ENCODE results near the gene KIAA1671. TPM values are rescaled to one million over a fixed set of nuclear protein-coding genes. Genes with fewer than 3 reads are reported as not detected.

Gene KIAA1671
- total and polyA plus RNA-seq, 2 donors = 13.0 to 19.0 TPM

- no peak for DNase-seq (ENCODE audit: extremely low spot score)
- Histone ChIP-seq H3K27ac (ENCODE audit: low read depth) (no peak overlapping the region), H3K4me3 (ENCODE audit: low read depth, low read length) (no peak overlapping the region), H3K36me3 (ENCODE audit: insufficient read depth) (no peaks in the 10 kb centered on the region), H3K4me1 (ENCODE audit: insufficient read depth) (no peaks in the 10 kb centered on the region)
- 69% methylated on average over 7 of the region's 7 CpGs for WGBS
These were observed 189.6 kb downstream of the KIAA1671 start for GRCh38 chr22:25142102-25142501.

DNA sequence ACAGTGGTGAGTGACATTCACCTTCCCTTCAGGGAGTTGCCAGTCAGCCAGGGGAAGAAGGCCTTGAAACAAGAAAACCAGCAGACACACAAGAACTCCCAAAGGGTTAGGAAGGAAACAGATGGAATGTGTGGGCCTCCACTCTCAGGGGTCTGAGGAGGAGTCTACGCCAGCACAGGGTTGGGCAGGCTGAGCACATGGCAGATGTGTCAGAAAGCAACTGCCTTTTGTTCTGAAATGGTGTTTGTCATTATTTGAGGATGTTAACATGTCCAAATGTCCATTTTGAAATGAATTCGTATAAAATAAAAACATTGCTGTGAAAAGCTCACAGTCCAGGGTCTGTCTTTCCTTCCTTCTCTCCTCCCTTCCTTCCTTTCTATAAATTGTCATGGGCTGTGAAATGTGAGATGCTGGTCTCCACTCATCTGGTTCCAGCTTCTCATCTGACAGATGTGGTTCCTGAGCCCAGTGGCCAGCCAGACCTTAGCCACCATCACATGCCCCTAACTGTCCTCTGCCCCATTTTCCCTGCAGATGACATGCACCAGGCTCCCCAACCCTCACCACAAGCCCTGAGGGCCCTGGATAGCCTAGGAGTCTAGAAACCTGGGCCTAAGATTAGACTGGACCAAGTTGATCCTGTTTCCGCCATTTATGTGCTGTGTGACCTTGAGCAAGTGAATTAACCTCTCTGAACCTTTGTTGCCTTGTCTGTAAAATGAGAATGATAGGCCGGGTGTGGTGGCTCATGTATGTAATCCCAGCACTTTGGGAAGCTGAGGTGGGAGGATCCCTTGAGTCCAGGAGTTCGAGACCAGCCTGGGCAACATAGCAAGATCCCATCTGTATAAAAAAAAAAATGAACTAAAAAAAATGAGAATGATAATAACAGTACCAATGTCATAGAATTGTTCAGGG, 190.9 kb downstream of the KIAA1671 start:
- DNase-seq (ENCODE audit: extremely low spot score) = no peak
- Histone ChIP-seq H3K36me3 (ENCODE audit: insufficient read depth) (no peaks in the 10 kb centered on the region), H3K4me3 (ENCODE audit: low read depth, low read length) (no peak overlapping the region), H3K27ac (ENCODE audit: low read depth) (no peak overlapping the region), H3K4me1 (ENCODE audit: insufficient read depth) (no peaks in the 10 kb centered on the region)
- WGBS = 87% methylated on average over 5 of the region's 5 CpGs

GRCh38 chr22:25144522-25144921, 192.0 kb downstream of the KIAA1671 start:
- H3K27ac ChIP-seq (ENCODE audit: low read depth) = no peak overlapping the region

GRCh38 chr22:25146307-25146706, 193.8 kb downstream of the KIAA1671 start:
- 81% methylated on average over 1 of the region's 1 CpG for WGBS

More at GRCh38 chr22:25144522-25144921, 192.0 kb downstream of the KIAA1671 start:
- H3K36me3 ChIP-seq (ENCODE audit: insufficient read depth) = no peaks in the 10 kb centered on the region
- no peak overlapping the region for H3K4me3 ChIP-seq (ENCODE audit: low read depth, low read length)
- no peak for DNase-seq (ENCODE audit: extremely low spot score)
- 92% methylated on average over 2 of the region's 2 CpGs for WGBS
- H3K4me1 ChIP-seq (ENCODE audit: insufficient read depth) = no peaks in the 10 kb centered on the region

DNA sequence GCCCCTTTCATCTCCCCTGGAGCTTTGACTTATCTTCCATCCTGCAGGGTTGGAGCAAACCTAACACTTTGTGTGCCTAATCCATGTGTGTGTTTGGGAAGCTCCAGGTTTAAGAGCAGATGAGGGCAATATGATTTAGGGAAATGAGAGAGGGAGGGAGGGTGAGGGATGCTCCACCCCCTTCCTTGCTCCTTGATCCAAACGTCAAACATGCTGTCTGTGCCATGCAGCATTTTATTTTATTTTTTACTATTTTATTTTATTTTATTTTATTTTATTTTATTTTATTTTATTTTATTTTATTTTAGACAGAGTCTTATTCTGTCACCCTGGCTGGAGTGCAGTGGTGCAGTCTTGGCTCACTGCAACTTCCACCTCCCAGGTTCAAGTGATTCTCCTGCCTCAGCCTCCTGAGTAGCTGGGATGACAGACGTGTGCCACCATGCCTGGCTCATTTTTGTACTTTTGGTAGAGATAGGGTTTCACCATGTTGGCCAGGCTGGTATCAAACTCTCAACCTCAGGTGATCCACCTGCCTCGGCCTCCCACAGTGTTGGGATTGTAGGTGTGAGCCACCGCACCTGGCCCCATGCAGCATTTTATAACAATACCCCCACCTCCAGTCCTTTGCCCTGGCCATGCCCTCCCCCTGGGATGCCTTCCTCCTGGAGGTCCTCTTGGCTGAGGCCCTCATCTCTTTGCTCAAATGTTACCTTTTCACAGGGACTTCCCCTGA, 194.6 kb downstream of the KIAA1671 start:
- no peaks in the 10 kb centered on the region for H3K36me3 ChIP-seq (ENCODE audit: insufficient read depth)
- WGBS = 38% methylated on average over 4 of the region's 4 CpGs
- H3K27ac ChIP-seq (ENCODE audit: low read depth) = no peak overlapping the region
- DNase-seq (ENCODE audit: extremely low spot score) = no peak
- no peaks in the 10 kb centered on the region for H3K4me1 ChIP-seq (ENCODE audit: insufficient read depth)
- H3K4me3 ChIP-seq (ENCODE audit: low read depth, low read length) = no peak overlapping the region

More at GRCh38 chr22:25146307-25146706, 193.8 kb downstream of the KIAA1671 start:
- Histone ChIP-seq H3K4me1 (ENCODE audit: insufficient read depth) (no peaks in the 10 kb centered on the region), H3K36me3 (ENCODE audit: insufficient read depth) (no peaks in the 10 kb centered on the region), H3K4me3 (ENCODE audit: low read depth, low read length) (no peak overlapping the region), H3K27ac (ENCODE audit: low read depth) (no peak overlapping the region)
- DNase-seq (ENCODE audit: extremely low spot score) = no peak

- Histone ChIP-seq H3K4me1 (ENCODE audit: insufficient read depth) (no peaks in the 10 kb centered on the region), H3K27ac (ENCODE audit: low read depth) (no peak overlapping the region), H3K4me3 (ENCODE audit: low read depth, low read length) (no peak overlapping the region), H3K36me3 (ENCODE audit: insufficient read depth) (no peaks in the 10 kb centered on the region)
- WGBS = 82% methylated on average over 2 of the region's 2 CpGs
- DNase-seq (ENCODE audit: extremely low spot score) = no peak
These were observed 195.1 kb downstream of the KIAA1671 start for GRCh38 chr22:25147642-25147928.

DNA sequence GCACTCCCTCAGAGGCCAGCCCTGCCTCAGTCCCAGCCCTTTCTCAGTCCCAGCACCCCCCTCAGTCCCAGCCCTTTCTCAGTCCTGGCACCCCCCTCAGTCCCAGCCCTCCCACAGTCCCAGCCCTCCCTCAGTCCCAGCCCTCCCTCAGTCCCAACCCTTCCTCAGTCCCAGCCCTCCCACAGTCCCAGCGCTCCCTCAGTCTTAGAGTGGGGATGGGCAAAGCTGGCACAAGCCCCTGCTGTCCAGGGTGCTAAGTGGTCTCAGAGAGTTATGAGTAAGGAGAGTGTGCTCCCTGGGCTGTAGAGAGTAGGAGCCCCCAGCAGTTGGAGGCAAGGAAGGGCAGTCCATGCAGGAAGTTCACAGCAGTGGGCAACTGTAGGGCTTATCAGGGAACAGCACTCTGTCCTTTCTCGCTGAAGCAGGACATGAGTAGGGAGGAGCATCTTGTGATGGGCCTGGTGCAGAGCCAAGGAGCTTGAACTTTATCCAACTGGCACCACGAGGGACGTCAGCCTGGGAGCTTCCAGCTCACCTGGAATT, 195.7 kb downstream of the KIAA1671 start:
- Histone ChIP-seq H3K4me3 (ENCODE audit: low read depth, low read length) (no peak overlapping the region), H3K36me3 (ENCODE audit: insufficient read depth) (no peaks in the 10 kb centered on the region), H3K4me1 (ENCODE audit: insufficient read depth) (no peaks in the 10 kb centered on the region), H3K27ac (ENCODE audit: low read depth) (no peak overlapping the region)
- WGBS = 16% methylated on average over 4 of the region's 4 CpGs
- no peak for DNase-seq (ENCODE audit: extremely low spot score)

DNA sequence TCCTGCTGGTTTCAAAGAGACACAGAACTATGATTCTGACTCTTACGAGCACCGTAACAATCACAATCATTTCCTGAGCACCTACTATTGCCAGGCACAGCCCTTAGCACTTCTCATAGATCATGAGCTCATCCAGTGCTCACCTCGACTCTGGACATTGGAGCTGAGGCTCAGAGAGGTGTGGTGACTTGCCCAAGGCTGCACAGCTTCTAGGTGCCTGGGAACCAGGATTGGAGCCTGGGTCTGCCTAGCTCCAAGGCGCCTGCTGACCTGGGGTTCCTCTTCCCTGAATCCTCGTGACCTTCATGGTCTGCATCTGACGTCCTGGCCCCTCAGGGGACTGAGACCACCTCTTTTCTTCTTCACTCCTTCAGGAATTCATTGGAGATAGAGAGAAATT, 196.5 kb downstream of the KIAA1671 start:
- no peaks in the 10 kb centered on the region for H3K36me3 ChIP-seq (ENCODE audit: insufficient read depth)
- no peak overlapping the region for H3K4me3 ChIP-seq (ENCODE audit: low read depth, low read length)
- no peak for DNase-seq (ENCODE audit: extremely low spot score)
- no peaks in the 10 kb centered on the region for H3K4me1 ChIP-seq (ENCODE audit: insufficient read depth)
- no peak overlapping the region for H3K27ac ChIP-seq (ENCODE audit: low read depth)
- 83% methylated on average over 6 of the region's 6 CpGs for WGBS

- no peak for DNase-seq (ENCODE audit: extremely low spot score)
- Histone ChIP-seq H3K4me1 (ENCODE audit: insufficient read depth) (no peaks in the 10 kb centered on the region), H3K4me3 (ENCODE audit: low read depth, low read length) (no peak overlapping the region), H3K27ac (ENCODE audit: low read depth) (no peak overlapping the region), H3K36me3 (ENCODE audit: insufficient read depth) (no peaks in the 10 kb centered on the region)
- WGBS = 51% methylated on average over 8 of the region's 8 CpGs
These were observed 201.6 kb downstream of the KIAA1671 start for GRCh38 chr22:25153961-25154666.

DNA sequence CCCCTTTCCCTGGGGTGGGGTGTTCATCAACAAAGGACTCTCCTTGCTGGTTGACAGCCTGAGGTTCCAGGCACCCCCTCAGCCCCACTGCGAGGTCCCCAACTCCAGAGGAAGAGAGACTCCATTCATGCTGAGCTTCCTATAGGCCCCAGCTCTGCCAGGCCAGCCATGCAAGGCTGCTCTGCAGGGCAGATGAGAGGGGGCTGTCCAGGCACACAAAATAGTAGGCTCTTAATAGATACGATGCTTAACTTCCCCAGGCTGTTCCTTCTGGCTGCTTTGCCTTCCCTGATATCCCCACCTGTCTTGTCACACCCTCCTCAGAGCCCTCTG, 202.1 kb downstream of the KIAA1671 start:
- Histone ChIP-seq H3K4me1 (ENCODE audit: insufficient read depth) (no peaks in the 10 kb centered on the region), H3K27ac (ENCODE audit: low read depth) (no peak overlapping the region), H3K36me3 (ENCODE audit: insufficient read depth) (no peaks in the 10 kb centered on the region), H3K4me3 (ENCODE audit: low read depth, low read length) (no peak overlapping the region)
- DNase-seq (ENCODE audit: extremely low spot score) = no peak
- 48% methylated on average over 2 of the region's 2 CpGs for WGBS

DNA sequence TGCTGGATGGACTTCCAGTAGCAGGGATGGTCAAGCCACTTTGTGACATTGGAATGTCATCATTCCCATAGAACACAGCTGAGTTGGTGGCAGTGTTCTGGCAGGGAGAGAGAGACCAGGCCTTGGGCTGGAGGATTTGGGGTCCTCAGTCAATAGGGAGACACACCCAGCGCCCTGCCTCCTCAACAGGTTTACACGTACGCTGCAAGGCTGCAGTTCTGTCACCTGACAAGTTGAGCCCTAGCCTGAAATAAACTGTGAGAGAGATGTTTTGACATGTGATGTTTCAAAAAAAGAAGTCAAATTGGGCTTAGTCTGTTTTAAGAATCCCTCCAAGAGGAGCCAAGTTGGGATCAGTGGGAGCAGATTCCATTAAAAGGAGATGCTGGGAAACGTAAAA, 204.2 kb downstream of the KIAA1671 start:
- DNase-seq (ENCODE audit: extremely low spot score) = no peak
- H3K4me1 ChIP-seq (ENCODE audit: insufficient read depth) = no peaks in the 10 kb centered on the region
- H3K27ac ChIP-seq (ENCODE audit: low read depth) = no peak overlapping the region
- no peak overlapping the region for H3K4me3 ChIP-seq (ENCODE audit: low read depth, low read length)
- WGBS = 56% methylated on average over 4 of the region's 4 CpGs
- H3K36me3 ChIP-seq (ENCODE audit: insufficient read depth) = no peaks in the 10 kb centered on the region

- Histone ChIP-seq H3K27ac (ENCODE audit: low read depth) (no peak overlapping the region), H3K36me3 (ENCODE audit: insufficient read depth) (no peaks in the 10 kb centered on the region), H3K4me3 (ENCODE audit: low read depth, low read length) (no peak overlapping the region), H3K4me1 (ENCODE audit: insufficient read depth) (no peaks in the 10 kb centered on the region)
- WGBS = 59% methylated on average over 10 of the region's 10 CpGs
- no peak for DNase-seq (ENCODE audit: extremely low spot score)
These were observed 206.5 kb downstream of the KIAA1671 start for GRCh38 chr22:25159028-25159427.

DNA sequence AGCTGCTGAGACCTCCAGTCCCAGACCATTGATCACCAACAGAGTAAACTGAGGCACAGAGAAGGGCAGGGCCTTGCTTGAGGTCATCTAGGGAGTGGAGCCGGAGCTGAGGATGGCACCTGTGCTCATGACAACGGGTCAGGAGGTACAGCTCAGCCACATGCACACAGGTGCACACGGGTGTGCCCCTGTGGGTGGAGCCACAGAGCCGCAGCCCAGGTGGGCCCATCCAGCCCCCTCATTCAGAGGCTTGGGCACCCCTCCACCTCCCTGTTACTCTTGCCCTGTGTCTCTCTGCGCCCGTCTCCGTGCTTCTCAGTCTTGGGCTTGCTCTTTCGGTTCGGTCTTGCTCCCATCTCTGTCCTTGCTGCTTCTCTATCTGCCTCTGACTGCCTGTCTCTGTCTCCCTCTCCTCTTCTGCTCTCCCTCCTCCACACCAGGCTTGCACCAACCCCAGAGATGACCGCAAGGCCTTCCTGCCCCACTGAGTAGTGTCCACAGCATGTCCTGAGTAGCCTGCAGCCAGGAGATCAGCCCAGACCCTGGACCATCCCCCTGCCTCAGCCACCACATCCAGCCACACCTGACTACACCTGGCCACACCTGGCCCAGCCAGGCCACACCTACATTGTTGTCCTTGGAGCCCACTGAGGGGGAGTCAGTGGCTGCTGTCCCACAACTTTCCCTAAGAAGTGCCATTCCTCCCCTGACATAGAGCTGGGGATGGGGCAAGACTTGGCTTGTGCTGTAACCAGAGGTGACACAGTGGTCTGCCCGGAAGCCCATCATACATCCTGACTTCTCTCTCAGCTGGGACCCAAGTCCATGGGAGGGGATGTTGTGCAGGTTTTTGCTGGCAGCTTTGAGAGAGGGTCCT, 207.8 kb downstream of the KIAA1671 start:
- no peak for DNase-seq (ENCODE audit: extremely low spot score)
- Histone ChIP-seq H3K36me3 (ENCODE audit: insufficient read depth) (no peaks in the 10 kb centered on the region), H3K27ac (ENCODE audit: low read depth) (no peak overlapping the region), H3K4me1 (ENCODE audit: insufficient read depth) (peaks cover 1% of the 10 kb centered on the region), H3K4me3 (ENCODE audit: low read depth, low read length) (no peak overlapping the region)
- 90% methylated on average over 11 of the region's 11 CpGs for WGBS
